OCI-M2 (cell line): ENCODE data around the gene NDUFA12.

Experiments
- DNase-seq: peaks from one replicate; lab custom pipeline; 2025; ENCODE audit not compliant: unreplicated experiment; lab: John Stamatoyannopoulos, UW

The NDUFA12 gene

DNA sequence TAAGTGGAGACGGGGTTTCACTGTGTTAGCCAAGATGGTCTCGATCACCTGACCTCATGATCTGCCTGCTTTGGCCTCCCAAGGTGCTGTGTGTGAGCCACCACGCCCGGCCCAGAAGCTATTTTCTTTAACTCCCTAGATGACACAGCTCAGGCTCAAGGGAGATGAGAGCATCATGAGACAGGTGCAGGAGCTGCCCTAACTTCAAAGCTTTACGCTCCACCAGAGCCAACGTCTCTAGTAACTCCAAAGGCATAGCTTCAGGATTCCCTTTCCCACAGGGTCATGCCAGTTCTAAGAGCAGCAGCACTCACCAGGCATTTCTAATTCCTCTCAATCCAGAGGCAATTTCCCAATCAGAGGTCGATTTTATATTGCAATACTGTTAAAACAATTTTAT lies 21.0 kb downstream of the NDUFA12 start:
- DNase-seq, result no peak

DNA sequence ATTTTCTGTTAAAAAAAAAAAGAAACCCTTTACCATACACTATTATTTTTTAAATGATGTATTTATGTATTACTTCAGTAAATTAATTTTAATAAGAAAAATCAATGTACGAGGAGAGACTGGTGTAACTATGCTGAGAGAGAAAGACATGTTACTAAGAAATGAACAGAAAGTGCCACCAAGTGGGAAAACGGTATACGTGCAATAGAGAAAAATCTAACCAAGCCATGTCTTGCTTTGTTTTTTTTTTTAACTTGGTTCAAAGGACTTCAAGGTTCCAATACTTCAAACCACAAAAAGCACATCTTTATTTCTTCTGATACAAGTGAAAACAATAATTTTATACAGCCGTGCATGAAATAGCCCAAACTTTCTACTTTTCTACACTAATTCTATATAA lies 22.9 kb downstream of the NDUFA12 start:
- DNase-seq, result no peak

DNA sequence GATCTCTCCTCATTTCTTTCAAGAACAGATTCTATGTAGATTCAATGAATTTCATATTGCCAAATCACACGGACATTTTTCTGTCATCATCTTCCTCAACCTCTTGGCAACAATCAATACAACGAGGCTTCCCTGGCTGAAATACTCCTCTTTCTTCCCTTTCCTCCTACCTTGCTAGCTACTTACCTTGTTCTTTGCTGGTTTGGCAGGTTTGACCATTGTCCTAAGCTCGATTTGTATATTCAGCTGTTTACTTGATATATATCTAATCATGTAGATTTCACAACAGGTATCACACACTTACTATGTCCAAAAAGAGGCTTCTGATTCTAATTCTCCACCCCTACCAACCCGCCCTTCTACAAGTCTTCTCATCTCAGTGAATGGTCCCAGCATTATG lies 23.6 kb downstream of the NDUFA12 start:
- DNase-seq, result no peak

GRCh38 chr12:94977766-94978468 lies 25.6 kb downstream of the NDUFA12 start:
- DNase-seq, result no peak

- no peak for DNase-seq
Observed at GRCh38 chr12:94973221-94973620, 30.3 kb downstream of the NDUFA12 start.

DNA sequence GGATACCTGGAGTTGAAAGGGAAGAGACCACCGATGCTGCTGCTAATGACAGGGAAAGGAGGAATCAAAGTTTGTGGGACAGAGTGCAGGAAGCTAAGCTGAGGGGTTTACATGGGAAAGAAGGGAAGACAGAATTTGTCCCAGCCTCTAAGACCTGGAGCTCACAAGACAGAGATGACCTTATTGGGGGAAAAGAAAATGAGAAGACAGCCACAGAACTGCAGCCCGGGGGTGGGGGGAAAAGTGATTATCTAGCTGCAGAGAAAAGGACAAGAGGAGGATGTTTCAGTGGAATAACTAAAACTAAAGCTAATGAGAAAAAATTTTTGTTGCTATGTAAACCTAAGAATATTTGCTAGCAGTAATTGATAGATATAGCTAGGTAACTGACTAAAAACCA lies 30.7 kb downstream of the NDUFA12 start:
- no peak for DNase-seq

- no peak for DNase-seq
Observed at GRCh38 chr12:94971923-94972322, 31.6 kb downstream of the NDUFA12 start.

GRCh38 chr12:94970560-94970959 lies 32.9 kb downstream of the NDUFA12 start:
- no peak for DNase-seq

DNA sequence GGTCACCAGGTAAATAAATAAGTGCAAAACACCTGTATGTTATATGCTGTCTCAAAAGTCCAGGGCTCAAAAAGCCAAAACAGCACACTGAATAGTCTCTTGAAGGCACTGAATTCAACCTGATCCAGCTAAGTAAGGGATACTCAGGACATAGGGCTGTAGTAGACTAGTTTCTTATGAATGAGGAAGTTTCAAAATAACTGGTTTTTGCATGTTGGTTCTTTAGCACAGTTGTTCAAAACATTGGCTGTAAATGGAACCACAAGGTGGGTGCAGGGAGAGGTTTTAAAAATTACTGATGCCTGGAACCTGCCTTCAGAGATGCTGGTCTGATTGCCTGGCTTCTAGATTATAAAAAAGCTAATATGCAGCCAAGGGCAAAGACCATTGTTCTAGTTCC lies 34.1 kb downstream of the NDUFA12 start:
- no peak for DNase-seq

DNA sequence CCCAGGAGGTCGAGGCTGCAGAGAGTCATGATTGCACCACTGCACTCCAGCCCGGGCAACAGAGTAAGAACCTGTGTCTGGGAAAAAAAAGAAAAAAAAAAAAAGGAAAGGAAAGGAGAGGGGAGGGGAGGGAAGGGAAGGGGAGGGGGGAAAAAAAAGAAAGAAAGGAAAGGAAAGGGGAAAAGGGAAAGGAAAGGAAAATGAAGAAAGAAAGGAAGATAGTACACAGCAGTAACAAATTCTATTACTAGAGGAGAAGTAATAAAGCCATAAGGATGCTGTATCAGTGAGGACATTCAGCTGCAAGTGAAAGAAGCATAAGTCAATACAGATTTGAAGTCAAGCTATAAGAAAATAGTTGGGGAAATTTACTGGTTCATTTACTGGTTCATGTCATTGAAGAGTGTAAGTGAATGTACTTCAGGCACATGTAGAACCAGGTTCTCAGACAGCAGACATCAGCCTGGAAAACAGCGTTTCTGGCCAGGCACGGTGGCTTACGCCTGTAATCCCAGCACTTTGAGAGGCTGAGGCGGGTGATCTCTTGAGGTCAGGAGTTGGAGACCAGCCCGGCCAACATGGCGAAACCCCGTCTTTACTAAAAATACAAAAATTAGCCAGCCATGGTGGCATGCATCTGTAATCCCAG lies 37.4 kb downstream of the NDUFA12 start:
- DNase-seq, result no peak

GRCh38 chr12:94963649-94964048 lies 39.8 kb downstream of the NDUFA12 start:
- no peak for DNase-seq

GRCh38 chr12:94962670-94963069 lies 40.8 kb downstream of the NDUFA12 start:
- no peak for DNase-seq

- DNase-seq, result no peak
Observed at GRCh38 chr12:94961911-94962310, 41.6 kb downstream of the NDUFA12 start.

- no peak for DNase-seq
Observed at GRCh38 chr12:94961256-94961824, 42.2 kb downstream of the NDUFA12 start.

- DNase-seq, result no peak
Observed at GRCh38 chr12:94957006-94957405, 46.5 kb downstream of the NDUFA12 start.

- no peak for DNase-seq
Observed at GRCh38 chr12:94954948-94955592, 48.4 kb downstream of the NDUFA12 start.

GRCh38 chr12:94954029-94954685 lies 49.3 kb downstream of the NDUFA12 start:
- DNase-seq, result no peak

- no peak for DNase-seq
Observed at GRCh38 chr12:94952325-94952724, 51.2 kb downstream of the NDUFA12 start.

DNA sequence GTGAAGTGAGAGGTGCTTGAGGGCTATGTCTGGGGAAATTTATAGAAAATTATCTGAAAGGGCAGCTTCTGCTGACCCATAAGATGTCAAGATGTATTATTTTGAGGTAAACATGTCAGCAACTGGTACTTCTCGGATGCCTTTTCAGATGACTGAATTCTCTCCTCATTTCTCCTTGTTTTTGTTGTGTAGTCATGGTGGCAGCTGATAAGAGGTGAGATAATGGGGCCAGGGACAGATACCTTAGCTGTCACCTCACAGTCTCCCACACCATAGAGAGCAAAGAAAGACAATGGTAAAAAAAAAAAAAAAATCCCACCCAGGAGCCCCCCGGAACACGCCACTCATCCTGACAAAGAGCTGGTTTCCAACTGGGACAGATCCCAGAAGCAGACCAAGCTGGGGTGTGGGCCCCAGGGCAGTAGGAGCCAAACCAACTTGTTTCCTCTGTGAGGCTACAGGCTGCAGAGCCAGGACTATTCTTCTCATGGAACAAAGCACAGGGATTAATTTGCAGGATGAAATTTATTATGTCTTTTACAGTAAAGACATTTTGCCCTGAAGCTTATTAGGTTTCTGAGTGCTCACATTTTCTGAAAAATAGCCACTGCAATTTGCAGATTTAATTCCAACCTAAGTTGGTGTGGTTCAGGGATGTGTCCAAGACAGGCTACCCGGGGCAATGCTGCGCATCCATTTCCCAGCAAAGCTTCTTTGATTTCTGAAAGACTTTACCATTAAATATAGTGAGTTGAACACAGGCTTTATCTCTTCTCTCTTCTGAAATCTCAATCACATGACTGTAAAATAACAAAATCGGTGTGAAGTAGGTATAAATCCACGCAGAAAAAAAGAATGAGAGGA lies 52.2 kb downstream of the NDUFA12 start:
- DNase-seq, result no peak

DNA sequence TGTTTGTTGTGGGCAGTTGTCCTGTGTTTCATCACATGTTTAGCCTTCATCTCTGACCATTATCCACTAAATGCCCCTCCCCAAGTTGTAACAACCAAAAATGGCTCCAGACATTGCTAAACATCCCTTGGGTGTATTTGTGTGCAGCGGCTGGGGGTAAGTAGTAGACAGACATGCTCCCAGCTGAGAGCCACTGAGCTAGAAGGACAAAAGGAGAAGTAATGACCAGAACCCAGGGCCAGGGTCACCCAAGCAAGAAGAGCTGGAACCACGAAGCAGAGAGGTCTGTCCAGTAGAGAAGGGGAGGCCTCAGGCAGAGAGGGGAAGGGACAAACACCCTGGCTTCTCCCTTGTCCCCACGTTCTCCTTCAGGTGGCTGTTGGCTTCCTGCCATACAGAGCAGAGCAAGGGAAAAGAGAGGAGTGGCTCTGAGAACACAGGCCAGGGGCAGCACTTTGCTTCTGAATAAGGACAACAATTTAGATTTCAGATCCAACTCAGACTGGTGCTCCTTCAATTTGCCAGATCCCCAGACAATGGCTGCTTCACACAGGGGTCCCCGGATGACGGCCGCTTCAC lies 55.2 kb downstream of the NDUFA12 start:
- no peak for DNase-seq
